Central memory CD8-positive, alpha-beta T cell (primary cell): ENCODE data around the gene KLC3.
A peak's percentile ranks its signal among the peaks of the same experiment; 100 is the strongest.

Experiments
- ATAC-seq: fragments of 150-1000 bp; cut with Tn5 transposase; replicated peaks from 2 replicates; pipeline ENCODE4 v1.10.0; 2022; ENCODE audit warnings: mild to moderate bottlenecking, moderate FRiP score, moderate number of reproducible peaks; ENCODE audit not compliant: poor library complexity, severe bottlenecking; ENCODE audit errors: extremely low read depth
- DNase-seq, 2 donors: peaks; one replicate each; pipeline ENCODE4 v3.0.0; 2021; ENCODE audit warnings: low spot score in 2 of 2
- H3K27ac Mint-ChIP-seq: one replicate; pipeline ENCODE4 v1.8.0; 2022; ENCODE audit warnings: low read depth, mild to moderate bottlenecking, moderate library complexity, mixed read lengths
- H3K27me3 Mint-ChIP-seq: one replicate; pipeline ENCODE4 v1.8.0; 2022; ENCODE audit warnings: mixed read lengths
- H3K36me3 Mint-ChIP-seq: one replicate; pipeline ENCODE4 v1.8.0; 2022; ENCODE audit warnings: mild to moderate bottlenecking, moderate library complexity, mixed read lengths; ENCODE audit not compliant: insufficient read depth
- H3K4me1 Mint-ChIP-seq: one replicate; pipeline ENCODE4 v1.8.0; 2022; ENCODE audit warnings: mixed read lengths
- H3K4me3 Mint-ChIP-seq: one replicate; pipeline ENCODE4 v1.8.0; 2022; ENCODE audit warnings: mild to moderate bottlenecking, moderate library complexity, mixed read lengths
- H3K9me3 Mint-ChIP-seq: one replicate; pipeline ENCODE4 v1.8.0; 2022; ENCODE audit warnings: mixed read lengths

Gene KLC3

GRCh38 chr19:45344621-45345505 lies 4.3 kb downstream of the KLC3 start:
- ATAC-seq, result no peak
- H3K27ac Mint-ChIP-seq, result no peak overlapping the region
- H3K27me3 Mint-ChIP-seq, result peaks cover 16% of the 10 kb centered on the region
- DNase-seq, result no peak
- H3K9me3 Mint-ChIP-seq, result no peaks in the 10 kb centered on the region
- peaks cover 6% of the 10 kb centered on the region for H3K4me1 Mint-ChIP-seq
- H3K36me3 Mint-ChIP-seq, result peaks cover 3% of the 10 kb centered on the region
- H3K4me3 Mint-ChIP-seq, result no peak overlapping the region

- no peak for DNase-seq
- Mint-ChIP-seq H3K36me3 (no peaks in the 10 kb centered on the region), H3K9me3 (no peaks in the 10 kb centered on the region), H3K4me3 (no peak overlapping the region), H3K27ac (no peak overlapping the region), H3K4me1 (no peaks in the 10 kb centered on the region), H3K27me3 (peaks cover 16% of the 10 kb centered on the region)
- ATAC-seq, result no peak
Measured at GRCh38 chr19:45345506-45345860, 4.9 kb downstream of the KLC3 start.

- ATAC-seq, result no peak
- Mint-ChIP-seq H3K27ac (no peak overlapping the region), H3K36me3 (peaks cover 4% of the 10 kb centered on the region), H3K4me3 (no peak overlapping the region), H3K27me3 (peaks cover 16% of the 10 kb centered on the region), H3K9me3 (no peaks in the 10 kb centered on the region), H3K4me1 (no peaks in the 10 kb centered on the region)
- no peak for DNase-seq
Measured at GRCh38 chr19:45346449-45346848, 5.9 kb downstream of the KLC3 start.

GRCh38 chr19:45347570-45348366 lies 7.2 kb downstream of the KLC3 start:
- ATAC-seq (no peak), DNase-seq (no peak)
- no peak overlapping the region for H3K4me3 Mint-ChIP-seq
- peaks cover 5% of the 10 kb centered on the region for H3K36me3 Mint-ChIP-seq
- H3K4me1 Mint-ChIP-seq, result no peaks in the 10 kb centered on the region
- H3K27me3 Mint-ChIP-seq, result peaks cover 16% of the 10 kb centered on the region
- H3K9me3 Mint-ChIP-seq, result no peaks in the 10 kb centered on the region
- H3K27ac Mint-ChIP-seq, result no peak overlapping the region

- no peak for DNase-seq
- H3K27me3 Mint-ChIP-seq, result peaks cover 16% of the 10 kb centered on the region
- peak overlapping the region; percentile 1 for H3K27ac Mint-ChIP-seq
- no peaks in the 10 kb centered on the region for H3K4me1 Mint-ChIP-seq
- ATAC-seq, result no peak
- H3K4me3 Mint-ChIP-seq, result no peak overlapping the region
- peaks cover 5% of the 10 kb centered on the region for H3K36me3 Mint-ChIP-seq
- H3K9me3 Mint-ChIP-seq, result no peaks in the 10 kb centered on the region
Measured at GRCh38 chr19:45348367-45349125, 8.0 kb downstream of the KLC3 start.

GRCh38 chr19:45349126-45349415 lies 8.5 kb downstream of the KLC3 start:
- no peaks in the 10 kb centered on the region for H3K4me1 Mint-ChIP-seq
- H3K27me3 Mint-ChIP-seq, result peaks cover 16% of the 10 kb centered on the region
- DNase-seq (no peak), ATAC-seq (no peak)
- H3K4me3 Mint-ChIP-seq, result no peak overlapping the region
- H3K36me3 Mint-ChIP-seq, result peaks cover 5% of the 10 kb centered on the region
- H3K9me3 Mint-ChIP-seq, result no peaks in the 10 kb centered on the region
- peak overlapping the region; percentile 1 for H3K27ac Mint-ChIP-seq

- Mint-ChIP-seq H3K36me3 (peaks cover 7% of the 10 kb centered on the region), H3K4me1 (peaks cover 3% of the 10 kb centered on the region), H3K27ac (peak overlapping the region; percentile 1), H3K9me3 (no peaks in the 10 kb centered on the region), H3K4me3 (no peak overlapping the region), H3K27me3 (peaks cover 16% of the 10 kb centered on the region)
- ATAC-seq, result no peak
- DNase-seq, result no peak
Measured at GRCh38 chr19:45349430-45349941, 8.9 kb downstream of the KLC3 start.

- Mint-ChIP-seq H3K27ac (no peak overlapping the region), H3K36me3 (peaks cover 7% of the 10 kb centered on the region), H3K4me1 (peaks cover 7% of the 10 kb centered on the region), H3K4me3 (no peak overlapping the region), H3K9me3 (no peaks in the 10 kb centered on the region), H3K27me3 (peaks cover 7% of the 10 kb centered on the region)
- ATAC-seq (no peak), DNase-seq (no peak)
Measured at GRCh38 chr19:45350477-45351058, 10.0 kb downstream of the KLC3 start.

- Mint-ChIP-seq H3K27me3 (no peaks in the 10 kb centered on the region), H3K4me3 (no peak overlapping the region), H3K27ac (no peak overlapping the region), H3K9me3 (no peaks in the 10 kb centered on the region), H3K36me3 (peaks cover 9% of the 10 kb centered on the region), H3K4me1 (peaks cover 7% of the 10 kb centered on the region)
- ATAC-seq (no peak), DNase-seq (no peak)
Measured at GRCh38 chr19:45351401-45351952, 10.9 kb downstream of the KLC3 start.

- no peak for DNase-seq
- no peaks in the 10 kb centered on the region for H3K27me3 Mint-ChIP-seq
- ATAC-seq, result no peak
- peaks cover 10% of the 10 kb centered on the region for H3K36me3 Mint-ChIP-seq
- no peak overlapping the region for H3K27ac Mint-ChIP-seq
- no peak overlapping the region for H3K4me3 Mint-ChIP-seq
- peaks cover 7% of the 10 kb centered on the region for H3K4me1 Mint-ChIP-seq
- H3K9me3 Mint-ChIP-seq, result no peaks in the 10 kb centered on the region
Measured at GRCh38 chr19:45352062-45352461, 11.5 kb downstream of the KLC3 start.

- Mint-ChIP-seq H3K27ac (no peak overlapping the region), H3K9me3 (no peaks in the 10 kb centered on the region), H3K4me1 (peaks cover 7% of the 10 kb centered on the region), H3K4me3 (no peak overlapping the region), H3K36me3 (peaks cover 10% of the 10 kb centered on the region), H3K27me3 (no peaks in the 10 kb centered on the region)
- ATAC-seq (no peak), DNase-seq (no peak)
Measured at GRCh38 chr19:45352471-45352870, 11.9 kb downstream of the KLC3 start.
